Common myeloid progenitor, CD34-positive (primary cell): ENCODE results near the gene PBX4.

Experiments used
- CTCF ChIA-PET: fragments of 350-600 bp; sonication (Branson Sonifier 250); formaldehyde crosslinking; loops from one replicate; lab custom pipeline; 2021; ENCODE audit warnings: antibody characterized with exemption; lab: Charles Lee
- POLR2A ChIA-PET: fragments of 350-600 bp; sonication (Branson Sonifier 250); formaldehyde crosslinking; loops from one replicate; lab custom pipeline; 2021; ENCODE audit warnings: antibody characterized with exemption; lab: Charles Lee
- DNase-seq, 3 donors: peaks; one replicate each; pipeline versions ENCODE4 v3.0.0 to v3.0.0-alpha.2; 2013
- H3K27ac ChIP-seq, 2 experiments: 1 replicate in 1 of 2; 2 replicates in 1 of 2; pipeline ENCODE4 v1.7.0; 2013; ENCODE audit warnings: inconsistent platforms in 2 of 2, low read length in 2 of 2, mild to moderate bottlenecking in 2 of 2, low read depth in 1 of 2, moderate library complexity in 1 of 2; ENCODE audit not compliant: severe bottlenecking in 2 of 2, insufficient read depth in 1 of 2, poor library complexity in 1 of 2
- H3K27me3 ChIP-seq, 5 experiments: replicated peaks in 2 of 5; 1 replicate in 3 of 5; 2 replicates in 2 of 5; pipeline versions ENCODE4 v1.6.1 to v1.7.0; 2013; ENCODE audit warnings: low read length in 4 of 5, mild to moderate bottlenecking in 2 of 5, moderate library complexity in 2 of 5, inconsistent platforms in 1 of 5; ENCODE audit not compliant: insufficient read depth in 5 of 5, control insufficient read depth in 4 of 5
- H3K36me3 ChIP-seq, 4 experiments: 1 replicate in 2 of 4; 2 replicates in 2 of 4; pipeline versions ENCODE4 v1.6.1 to v1.7.0; 2013; ENCODE audit warnings: low read length in 3 of 4, control low read depth in 1 of 4, mild to moderate bottlenecking in 1 of 4; ENCODE audit not compliant: control insufficient read depth in 4 of 4, insufficient read depth in 4 of 4
- H3K4me1 ChIP-seq, 4 experiments: 1 replicate in 3 of 4; 2 replicates in 1 of 4; pipeline versions ENCODE4 v1.6.1 to v1.7.1; 2013; ENCODE audit warnings: low read length in 3 of 4, mild to moderate bottlenecking in 3 of 4, control low read depth in 1 of 4, inconsistent platforms in 1 of 4, moderate library complexity in 1 of 4; ENCODE audit not compliant: control insufficient read depth in 4 of 4, insufficient read depth in 4 of 4; ENCODE audit errors: control extremely low read depth in 1 of 4
- H3K4me3 ChIP-seq, 7 experiments: 1 replicate in 4 of 7; 2 replicates in 3 of 7; pipeline versions ENCODE4 v1.5.1 to v1.7.0; 2013; ENCODE audit warnings: mild to moderate bottlenecking in 7 of 7, low read length in 6 of 7, moderate library complexity in 6 of 7, inconsistent platforms in 2 of 7, low read depth in 2 of 7, control low read depth in 1 of 7; ENCODE audit not compliant: insufficient read depth in 4 of 7, control insufficient read depth in 1 of 7; ENCODE audit errors: extremely low read depth in 1 of 7
- H3K9me3 ChIP-seq, 5 experiments: 1 replicate in 4 of 5; 2 replicates in 1 of 5; pipeline versions ENCODE4 v1.6.1 to v1.7.1; 2013; ENCODE audit warnings: low read length in 4 of 5, mild to moderate bottlenecking in 2 of 5, inconsistent platforms in 1 of 5, low read depth in 1 of 5, moderate library complexity in 1 of 5; ENCODE audit not compliant: control insufficient read depth in 4 of 5, insufficient read depth in 2 of 5; ENCODE audit errors: control extremely low read depth in 1 of 5
- WGBS: methylation state at CpG from one replicate; pipeline ENCODE4 v1.1.5; 2013; ENCODE audit not compliant: insufficient coverage; 5-methylcytosine and 5-hydroxymethylcytosine counted together

Gene PBX4

DNA sequence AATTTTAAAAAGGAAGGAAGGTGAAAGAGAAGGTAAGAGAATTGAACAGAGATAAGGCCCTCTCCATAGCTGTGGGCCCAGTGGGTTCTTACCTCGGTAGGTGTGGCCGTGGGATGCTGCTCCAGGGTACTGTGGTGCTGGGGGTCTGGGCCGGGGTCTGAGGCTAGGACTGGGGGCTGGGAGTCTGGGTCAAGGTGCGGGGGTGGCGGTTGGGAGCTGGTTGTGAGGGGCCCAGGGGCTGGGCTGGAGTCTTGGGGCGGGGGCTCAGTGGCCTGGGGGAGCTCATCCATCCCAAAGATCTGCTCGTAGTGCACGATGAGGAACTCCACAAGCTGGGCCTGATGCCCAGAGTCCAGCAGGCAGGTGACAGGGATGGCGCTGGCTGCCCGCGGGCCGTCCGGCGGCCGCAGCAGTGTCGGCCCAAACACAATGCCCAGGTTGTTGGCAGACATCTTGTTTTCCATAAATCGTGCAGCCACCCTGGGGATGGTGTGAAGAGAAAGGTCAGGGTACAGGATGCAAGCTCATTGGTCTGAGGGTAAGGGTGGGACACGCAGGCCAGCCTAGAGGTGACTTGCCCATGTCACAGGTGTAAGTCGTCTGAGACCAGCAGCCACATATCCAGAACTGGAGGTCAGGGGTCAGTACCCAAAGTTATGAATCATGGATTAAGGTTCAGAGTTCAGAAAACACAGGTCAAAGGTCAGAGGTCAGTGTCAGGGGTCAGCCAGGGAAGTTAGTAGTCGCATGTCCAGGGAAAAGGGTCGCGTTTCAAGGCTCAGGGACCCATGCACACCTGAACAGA is 15.4 kb upstream of the PBX4 start:
- POLR2A ChIA-PET = no interaction called here
- no peak overlapping the region for H3K27ac ChIP-seq
- no peak overlapping the region for H3K4me3 ChIP-seq
- no peak for DNase-seq
- peaks cover 14 to 67% (median 46%) of the 10 kb centered on the region in 4 experiments for H3K36me3 ChIP-seq
- CTCF ChIA-PET = interaction anchor here (0.6 to 1.6 kb wide), 3 partner anchors 10 to 102 kb away, joined by 3 to 4 read pairs (median 3); partner anchors contain the start of gene GMIP
- no peaks in the 10 kb centered on the region for H3K9me3 ChIP-seq
- H3K27me3 ChIP-seq = no peaks in the 10 kb centered on the region
- peaks cover 0 to under 1% (median 0%) of the 10 kb centered on the region in 4 experiments for H3K4me1 ChIP-seq
- 95% methylated on average over 22 of the region's 22 CpGs for WGBS

- WGBS = 100% methylated on average over 3 of the region's 5 CpGs
- ChIA-PET POLR2A (no interaction called here), CTCF (interaction anchor here (1.5 kb wide), 1 partner anchor 100 kb away, joined by 4 read pairs; no protein-coding TSS in a partner anchor)
- H3K27me3 ChIP-seq = no peaks in the 10 kb centered on the region
- H3K9me3 ChIP-seq = no peaks in the 10 kb centered on the region
- H3K4me3 ChIP-seq = no peak overlapping the region
- no peak for DNase-seq
- peaks cover 14 to 60% (median 43%) of the 10 kb centered on the region in 4 experiments for H3K36me3 ChIP-seq
- H3K27ac ChIP-seq = no peak overlapping the region
- peaks cover 0 to 10% (median 8%) of the 10 kb centered on the region in 4 experiments for H3K4me1 ChIP-seq
Measured at GRCh38 chr19:19632661-19633060, 14.2 kb upstream of the PBX4 start.

- H3K4me3 ChIP-seq = no peak overlapping the region
- WGBS = 98% methylated on average over 6 of the region's 7 CpGs
- no peak overlapping the region for H3K27ac ChIP-seq
- H3K9me3 ChIP-seq = no peaks in the 10 kb centered on the region
- ChIA-PET POLR2A (no interaction called here), CTCF (interaction anchor here (1.0 kb wide), 1 partner anchor 9 kb away, joined by 5 read pairs; no protein-coding TSS in a partner anchor)
- DNase-seq = no peak
- H3K36me3 ChIP-seq = peaks cover 14 to 49% (median 35%) of the 10 kb centered on the region in 4 experiments
- H3K4me1 ChIP-seq = peaks cover 0 to 16% (median 13%) of the 10 kb centered on the region in 4 experiments
- no peaks in the 10 kb centered on the region for H3K27me3 ChIP-seq
Measured at GRCh38 chr19:19631346-19631745, 12.9 kb upstream of the PBX4 start.

- Histone ChIP-seq H3K27me3 (no peaks in the 10 kb centered on the region), H3K4me3 (no peak overlapping the region), H3K9me3 (no peaks in the 10 kb centered on the region), H3K27ac (no peak overlapping the region), H3K4me1 (peaks cover 0 to 16% (median 13%) of the 10 kb centered on the region in 4 experiments), H3K36me3 (peaks cover 10 to 45% (median 29%) of the 10 kb centered on the region in 4 experiments)
- CTCF ChIA-PET = no interaction called here
- POLR2A ChIA-PET = interaction anchor here (0.7 kb wide), 1 partner anchor 536 kb away, joined by 3 read pairs; no protein-coding TSS in a partner anchor
- WGBS = 100% methylated on average over 1 of the region's 2 CpGs
- no peak for DNase-seq
Measured at GRCh38 chr19:19630426-19630825, 11.9 kb upstream of the PBX4 start.

DNA sequence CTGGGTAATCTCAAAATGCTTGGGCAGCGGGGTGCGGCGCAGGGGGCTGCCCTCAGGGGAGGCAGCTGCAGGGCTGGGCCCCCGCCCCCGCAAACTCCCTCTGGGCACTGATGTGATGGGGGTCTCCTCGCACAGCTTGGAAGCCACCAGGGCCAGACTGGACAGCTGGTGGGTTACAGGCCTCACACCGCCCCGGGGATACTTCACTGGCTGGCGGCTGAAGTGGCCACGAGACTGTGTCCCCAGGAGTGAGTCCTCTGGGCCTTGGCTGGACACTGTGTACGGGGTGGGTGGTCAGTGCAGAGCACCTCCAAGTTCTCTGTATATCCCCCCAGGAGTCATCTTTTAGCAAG is 11.6 kb upstream of the PBX4 start:
- no peaks in the 10 kb centered on the region for H3K9me3 ChIP-seq
- no peak overlapping the region for H3K27ac ChIP-seq
- H3K27me3 ChIP-seq = no peaks in the 10 kb centered on the region
- POLR2A ChIA-PET = interaction anchor here (0.7 kb wide), 1 partner anchor 536 kb away, joined by 3 read pairs; no protein-coding TSS in a partner anchor
- H3K36me3 ChIP-seq = peaks cover 9 to 41% (median 26%) of the 10 kb centered on the region in 4 experiments
- peaks cover 0 to 16% (median 13%) of the 10 kb centered on the region in 4 experiments for H3K4me1 ChIP-seq
- 97% methylated on average over 10 of the region's 11 CpGs for WGBS
- H3K4me3 ChIP-seq = no peak overlapping the region
- CTCF ChIA-PET = interaction anchor here (0.9 kb wide), 1 partner anchor 32 kb away, joined by 3 read pairs; no protein-coding TSS in a partner anchor
- no peak for DNase-seq

GRCh38 chr19:19628501-19629134 is 10.1 kb upstream of the PBX4 start:
- CTCF ChIA-PET = interaction anchor here (1.0 to 1.2 kb wide), 3 partner anchors 12 to 96 kb away, joined by 4 to 9 read pairs (median 6); partner anchors contain the start of gene GMIP
- peak; percentile 53 to 81 (median 74) for DNase-seq

More at GRCh38 chr19:19628501-19629134, 10.1 kb upstream of the PBX4 start:
- peaks cover 0 to 16% (median 13%) of the 10 kb centered on the region in 4 experiments for H3K4me1 ChIP-seq
- POLR2A ChIA-PET = interaction anchor here (0.5 kb wide), 1 partner anchor 12 kb away, joined by 3 read pairs; no protein-coding TSS in a partner anchor
- H3K36me3 ChIP-seq = peaks cover 3 to 30% (median 23%) of the 10 kb centered on the region in 4 experiments
- 6% methylated on average over 48 of the region's 51 CpGs for WGBS
- no peaks in the 10 kb centered on the region for H3K27me3 ChIP-seq
- peak overlapping the region; percentile 27 to 81 (median 57) for H3K4me3 ChIP-seq
- no peaks in the 10 kb centered on the region for H3K9me3 ChIP-seq
- H3K27ac ChIP-seq = no peak overlapping the region
